OCI-LY1 (cell line): ENCODE results near the gene GPRIN2.

Experiments used
- H2AFZ ChIP-seq: fragments of 200-600 bp; sonication (generic), shearing (Covaris generic); 2 replicates; pipeline ENCODE4 v1.6.0; 2014; ENCODE audit warnings: antibody characterized with exemption, mild to moderate bottlenecking, low read length
- H3F3A ChIP-seq: fragments of 200-600 bp; sonication (generic), shearing (Covaris generic); 2 replicates; pipeline ENCODE4 v1.6.0; 2014; ENCODE audit warnings: mild to moderate bottlenecking, antibody characterized with exemption, low read length, moderate library complexity; ENCODE audit not compliant: insufficient read depth
- H3K27ac ChIP-seq: fragments of 200-600 bp; sonication (generic); 2 replicates; pipeline ENCODE4 v1.5.1; 2014; ENCODE audit warnings: low read length, mixed run types, mild to moderate bottlenecking, low read depth; ENCODE audit not compliant: poor library complexity, severe bottlenecking
- H3K27me3 ChIP-seq: fragments of 200-600 bp; sonication (generic); 2 replicates; pipeline ENCODE4 v1.6.0; 2014; ENCODE audit warnings: antibody characterized with exemption, mild to moderate bottlenecking, low read length, moderate library complexity; ENCODE audit not compliant: insufficient read depth
- H3K36me3 ChIP-seq: fragments of 200-600 bp; sonication (generic); 2 replicates; pipeline ENCODE4 v1.6.1; 2014; ENCODE audit warnings: mild to moderate bottlenecking, antibody characterized with exemption, low read length, moderate library complexity, mixed read lengths; ENCODE audit not compliant: insufficient read depth
- H3K4me1 ChIP-seq: fragments of 200-600 bp; sonication (generic); 2 replicates; pipeline ENCODE4 v1.5.1; 2014; ENCODE audit warnings: mild to moderate bottlenecking, low read length, moderate library complexity; ENCODE audit not compliant: insufficient read depth, severe bottlenecking
- H3K4me2 ChIP-seq: fragments of 200-600 bp; sonication (generic), shearing (Covaris generic); 2 replicates; pipeline ENCODE4 v1.6.1; 2014; ENCODE audit warnings: low read length
- H3K4me3 ChIP-seq: fragments of 200-600 bp; sonication (generic); 2 replicates; pipeline ENCODE4 v1.5.1; 2014; ENCODE audit warnings: low read length, low read depth, mild to moderate bottlenecking, mixed read lengths; ENCODE audit not compliant: poor library complexity, severe bottlenecking
- H3K79me2 ChIP-seq: fragments of 200-600 bp; shearing (Covaris generic); 2 replicates; pipeline ENCODE4 v1.6.1; 2016; ENCODE audit warnings: mixed run types, low read length, mixed read lengths; ENCODE audit not compliant: insufficient read depth
- H3K9ac ChIP-seq: fragments of 200-600 bp; sonication (generic), shearing (Covaris generic); 2 replicates; pipeline ENCODE4 v1.6.1; 2014; ENCODE audit warnings: mild to moderate bottlenecking, low read length, mixed read lengths
- H3K9me2 ChIP-seq: fragments of 200-600 bp; sonication (generic), shearing (Covaris generic); 2 replicates; pipeline ENCODE4 v1.6.1; 2014; ENCODE audit warnings: low read depth, mild to moderate bottlenecking, low read length, mixed read lengths
- H3K9me3 ChIP-seq: fragments of 200-600 bp; shearing (Covaris generic); 2 replicates; pipeline ENCODE4 v1.6.1; 2014; ENCODE audit warnings: low read length, mixed read lengths
- H4K20me1 ChIP-seq: fragments of 200-600 bp; sonication (generic), shearing (Covaris generic); 2 replicates; pipeline ENCODE4 v1.6.0; 2016; ENCODE audit warnings: mild to moderate bottlenecking, low read length; ENCODE audit not compliant: insufficient read depth
- EZH2 ChIP-seq: fragments of 200-600 bp; sonication (generic), shearing (Covaris generic); IDR thresholded peaks from 2 replicates; pipeline ENCODE4 v1.8.0; 2017; ENCODE audit warnings: borderline replicate concordance, mixed run types, mild to moderate bottlenecking, antibody characterized with exemption, low read length, moderate library complexity, mixed read lengths
- TF ChIP-seq, protein P1 (sequence below): fragments of 200-600 bp; sonication (generic), shearing (Covaris generic); IDR thresholded peaks from 2 replicates; pipeline ENCODE4 v1.5.1; 2017; ENCODE audit warnings: mild to moderate bottlenecking, antibody characterized with exemption, low read length, moderate library complexity, mixed read lengths

Gene GPRIN2

DNA sequence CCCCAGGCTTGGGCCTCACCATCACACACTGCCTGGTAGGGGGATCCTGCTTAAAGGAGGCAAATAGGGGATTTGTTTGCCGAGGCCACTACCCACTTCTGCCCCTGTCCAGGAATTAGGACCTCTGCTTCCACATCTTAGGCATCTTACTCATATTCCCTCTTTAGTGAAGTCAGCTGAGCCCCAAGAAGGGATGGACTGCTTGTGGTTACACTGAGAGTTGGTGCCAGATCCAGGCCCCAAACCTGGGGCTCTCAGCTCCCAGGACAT lies 1.6 kb upstream of the GPRIN2 start:
- Histone ChIP-seq H3K4me1 (no peaks in the 10 kb centered on the region), H3K36me3 (no peaks in the 10 kb centered on the region), H2AFZ (no peak overlapping the region), H3K9ac (no peak overlapping the region), H3F3A (no peaks in the 10 kb centered on the region), H3K4me2 (no peak overlapping the region), H3K9me3 (no peaks in the 10 kb centered on the region), H4K20me1 (no peaks in the 10 kb centered on the region), H3K27ac (no peak overlapping the region), H3K9me2 (no peaks in the 10 kb centered on the region), H3K27me3 (no peaks in the 10 kb centered on the region; the same call in 1 of the 2 replicates), H3K79me2 (no peaks in the 10 kb centered on the region), H3K4me3 (no peak overlapping the region)
- no peak for TF ChIP-seq EZH2
- TF ChIP-seq, protein P1, sequence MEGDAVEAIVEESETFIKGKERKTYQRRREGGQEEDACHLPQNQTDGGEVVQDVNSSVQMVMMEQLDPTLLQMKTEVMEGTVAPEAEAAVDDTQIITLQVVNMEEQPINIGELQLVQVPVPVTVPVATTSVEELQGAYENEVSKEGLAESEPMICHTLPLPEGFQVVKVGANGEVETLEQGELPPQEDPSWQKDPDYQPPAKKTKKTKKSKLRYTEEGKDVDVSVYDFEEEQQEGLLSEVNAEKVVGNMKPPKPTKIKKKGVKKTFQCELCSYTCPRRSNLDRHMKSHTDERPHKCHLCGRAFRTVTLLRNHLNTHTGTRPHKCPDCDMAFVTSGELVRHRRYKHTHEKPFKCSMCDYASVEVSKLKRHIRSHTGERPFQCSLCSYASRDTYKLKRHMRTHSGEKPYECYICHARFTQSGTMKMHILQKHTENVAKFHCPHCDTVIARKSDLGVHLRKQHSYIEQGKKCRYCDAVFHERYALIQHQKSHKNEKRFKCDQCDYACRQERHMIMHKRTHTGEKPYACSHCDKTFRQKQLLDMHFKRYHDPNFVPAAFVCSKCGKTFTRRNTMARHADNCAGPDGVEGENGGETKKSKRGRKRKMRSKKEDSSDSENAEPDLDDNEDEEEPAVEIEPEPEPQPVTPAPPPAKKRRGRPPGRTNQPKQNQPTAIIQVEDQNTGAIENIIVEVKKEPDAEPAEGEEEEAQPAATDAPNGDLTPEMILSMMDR: no peak

DNA sequence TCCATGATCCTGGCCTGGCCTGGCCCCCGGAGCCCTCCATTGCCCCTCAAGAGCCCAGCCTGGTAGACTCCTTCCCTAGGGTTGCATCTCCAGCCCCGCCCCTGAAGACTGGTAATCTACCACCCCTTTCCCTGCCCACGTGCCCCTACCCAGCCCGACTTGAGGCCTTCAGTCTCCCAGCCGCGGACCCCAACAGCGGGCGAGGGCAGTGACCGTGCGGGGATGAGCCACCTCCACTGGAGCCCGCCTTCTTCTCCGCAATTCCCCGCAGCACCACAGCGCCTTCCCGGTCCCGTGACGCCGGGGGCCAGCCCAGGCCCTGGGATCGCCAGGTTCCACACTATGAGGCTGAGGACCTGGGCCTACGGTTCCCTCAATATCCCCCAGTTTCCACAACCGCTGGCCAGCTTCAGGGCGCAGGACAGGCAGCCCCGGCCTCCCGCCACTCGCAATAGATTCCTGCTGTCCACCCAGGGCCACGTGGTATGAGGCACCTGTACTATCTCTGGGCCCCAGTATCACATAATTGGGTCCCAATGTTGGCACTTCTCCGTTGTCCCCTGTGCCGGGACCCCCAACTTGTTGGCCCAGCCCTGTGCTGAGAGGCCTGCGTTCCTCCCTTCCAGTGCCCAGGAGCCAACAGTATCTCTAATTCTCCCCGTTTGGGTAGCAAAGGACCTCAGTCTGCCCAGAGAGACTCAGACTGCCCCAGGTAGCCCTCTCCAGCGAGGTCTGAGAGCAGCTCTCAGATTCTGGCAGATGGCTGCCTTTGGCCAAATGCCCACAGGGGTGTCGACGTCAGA lies 1.1 kb upstream of the GPRIN2 start:
- Histone ChIP-seq H3K4me1 (no peaks in the 10 kb centered on the region), H3K36me3 (no peaks in the 10 kb centered on the region), H3F3A (no peaks in the 10 kb centered on the region), H2AFZ (no peak overlapping the region), H3K27ac (no peak overlapping the region), H3K27me3 (no peaks in the 10 kb centered on the region; the same call in 1 of the 2 replicates), H3K79me2 (no peaks in the 10 kb centered on the region), H3K9me3 (no peaks in the 10 kb centered on the region), H4K20me1 (no peaks in the 10 kb centered on the region), H3K4me2 (no peak overlapping the region), H3K4me3 (no peak overlapping the region), H3K9ac (no peak overlapping the region), H3K9me2 (no peaks in the 10 kb centered on the region)
- no peak for TF ChIP-seq EZH2
- TF ChIP-seq, protein P1: no peak

DNA sequence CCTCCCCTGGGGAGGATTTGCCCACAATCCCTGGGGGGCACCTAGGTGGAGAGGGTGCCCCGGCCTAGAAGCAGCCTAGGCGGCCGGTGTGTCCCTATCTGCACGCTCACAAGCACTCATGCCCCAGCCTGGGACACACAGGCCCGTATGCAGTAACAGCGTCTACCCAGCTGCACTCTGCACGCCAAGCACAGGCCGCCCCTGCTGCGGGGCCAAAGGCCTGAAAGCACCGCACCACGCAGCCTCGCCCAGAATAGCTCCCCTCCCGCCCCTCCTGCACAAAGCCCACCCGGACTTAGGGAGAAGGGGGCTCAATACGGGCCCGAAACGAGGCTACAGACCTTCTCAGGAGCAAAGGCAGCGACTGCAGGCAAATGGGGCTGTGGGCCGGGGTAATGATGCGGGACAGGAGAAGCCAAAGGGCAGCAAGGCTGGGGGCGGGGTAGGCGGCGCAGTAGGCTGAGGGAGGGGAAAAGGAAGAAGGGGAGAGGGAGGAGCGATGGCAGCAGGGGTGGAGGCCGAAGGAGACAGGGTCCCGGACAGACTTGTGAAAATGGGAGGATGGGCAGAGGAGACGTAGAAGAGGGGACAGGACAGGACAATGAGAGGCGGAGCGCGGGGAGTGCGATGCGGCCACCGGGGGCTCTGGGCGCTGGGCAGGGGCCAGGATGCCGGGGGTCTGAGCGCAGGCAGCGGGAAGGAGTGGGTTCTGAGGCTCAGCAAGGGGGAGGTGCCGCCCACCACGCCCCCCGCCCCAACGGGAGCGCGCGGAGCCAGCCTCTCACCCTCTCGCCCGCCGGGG lies 544 bp downstream of the GPRIN2 start:
- no peaks in the 10 kb centered on the region for H3K9me2 ChIP-seq
- H3K4me3 ChIP-seq: no peak overlapping the region
- no peaks in the 10 kb centered on the region for H4K20me1 ChIP-seq
- no peaks in the 10 kb centered on the region for H3K4me1 ChIP-seq
- no peak overlapping the region for H3K27ac ChIP-seq
- H3K4me2 ChIP-seq: no peak overlapping the region
- TF ChIP-seq EZH2: no peak
- TF ChIP-seq, protein P1: no peak
- H3K79me2 ChIP-seq: no peaks in the 10 kb centered on the region
- no peaks in the 10 kb centered on the region for H3F3A ChIP-seq
- H3K9ac ChIP-seq: no peak overlapping the region
- H2AFZ ChIP-seq: no peak overlapping the region
- no peaks in the 10 kb centered on the region for H3K9me3 ChIP-seq
- no peaks in the 10 kb centered on the region for H3K36me3 ChIP-seq
- no peaks in the 10 kb centered on the region; the same call in 1 of the 2 replicates for H3K27me3 ChIP-seq
